ENCODE measurements around the gene SUN1.

Gene SUN1

GRCh38 chr7:892648-893593 is 60.6 kb downstream of the SUN1 start:
- no peak for DNase-seq (ENCODE audit: low read depth)

- no peak for DNase-seq (ENCODE audit: low read depth)
Measured at GRCh38 chr7:893686-894085, 61.4 kb downstream of the SUN1 start.

GRCh38 chr7:894164-894867 is 62.0 kb downstream of the SUN1 start:
- no peak for DNase-seq (ENCODE audit: low read depth)

GRCh38 chr7:894927-895450 is 62.7 kb downstream of the SUN1 start:
- DNase-seq (ENCODE audit: low read depth) = no peak

- no peak for DNase-seq (ENCODE audit: low read depth)
Measured at GRCh38 chr7:895451-896052, 63.3 kb downstream of the SUN1 start.

- DNase-seq (ENCODE audit: low read depth) = no peak
Measured at GRCh38 chr7:896346-897075, 64.2 kb downstream of the SUN1 start.

- DNase-seq (ENCODE audit: low read depth) = no peak
Measured at GRCh38 chr7:897086-897485, 64.8 kb downstream of the SUN1 start.

GRCh38 chr7:897771-898376 is 65.6 kb downstream of the SUN1 start:
- no peak for DNase-seq (ENCODE audit: low read depth)

- no peak for DNase-seq (ENCODE audit: low read depth)
Measured at GRCh38 chr7:898460-898854, 66.2 kb downstream of the SUN1 start.

- DNase-seq (ENCODE audit: low read depth) = no peak
Measured at GRCh38 chr7:898855-899681, 66.8 kb downstream of the SUN1 start.

- DNase-seq (ENCODE audit: low read depth) = no peak
Measured at GRCh38 chr7:899806-900205, 67.5 kb downstream of the SUN1 start.

- no peak for DNase-seq (ENCODE audit: low read depth)
Measured at GRCh38 chr7:900331-901040, 68.2 kb downstream of the SUN1 start.

- no peak for DNase-seq (ENCODE audit: low read depth)
Measured at GRCh38 chr7:901041-901387, 68.7 kb downstream of the SUN1 start.

GRCh38 chr7:901388-902154 is 69.3 kb downstream of the SUN1 start:
- no peak for DNase-seq (ENCODE audit: low read depth)

GRCh38 chr7:902996-903395 is 70.7 kb downstream of the SUN1 start:
- DNase-seq (ENCODE audit: low read depth) = no peak

- DNase-seq (ENCODE audit: low read depth) = no peak
Measured at GRCh38 chr7:903921-904755, 71.9 kb downstream of the SUN1 start.

- DNase-seq (ENCODE audit: low read depth) = no peak
Measured at GRCh38 chr7:904847-905246, 72.6 kb downstream of the SUN1 start.

GRCh38 chr7:906776-907157 is 74.5 kb downstream of the SUN1 start:
- no peak for DNase-seq (ENCODE audit: low read depth)

All from activated T-helper 1 cell treated with Interleukin-2 at 50 U/mL for 16 hours (primary cell).